Peyer's patch (tissue), 4 donors: ENCODE results near the gene CNTNAP5.

Experiments used
- POLR2A ChIP-seq, 2 donors: fragments of 450-650 bp; IDR thresholded peaks; one replicate each; pipeline ENCODE4 v1.5.1; 2017; ENCODE audit warnings: antibody characterized with exemption in 2 of 2, mild to moderate bottlenecking in 2 of 2, moderate library complexity in 2 of 2
- TF ChIP-seq, protein P1 (sequence below), 6 experiments: fragments of 450-650 bp in 4 of 6; fragments of 200-600 bp in 2 of 6; sonication (generic) in 1 of 6; IDR thresholded peaks; one replicate each; pipeline ENCODE4 v1.5.1; 2017 to 2019; ENCODE audit warnings: antibody characterized with exemption in 6 of 6, mild to moderate bottlenecking in 3 of 6, moderate library complexity in 1 of 6

DNA sequence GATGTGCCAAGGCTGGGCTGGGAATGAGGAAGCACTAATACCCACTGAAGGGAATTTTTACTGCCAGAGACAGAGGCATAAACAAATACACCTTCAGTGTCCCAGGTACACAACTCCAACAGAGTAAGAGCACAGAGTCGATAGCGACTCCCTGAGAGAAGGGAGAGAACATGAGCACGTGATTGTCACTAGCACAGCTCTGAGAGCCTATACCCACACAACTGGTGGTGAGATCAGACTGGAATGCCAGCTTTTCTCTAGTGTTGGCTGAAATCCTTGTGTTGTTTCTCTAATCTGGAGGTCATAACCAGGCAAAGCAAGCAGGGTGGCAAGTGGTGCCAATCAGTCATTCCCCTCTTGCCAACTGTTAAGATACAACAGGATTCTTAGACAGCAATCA lies 377.2 kb downstream of the CNTNAP5 start:
- TF ChIP-seq, protein P1, sequence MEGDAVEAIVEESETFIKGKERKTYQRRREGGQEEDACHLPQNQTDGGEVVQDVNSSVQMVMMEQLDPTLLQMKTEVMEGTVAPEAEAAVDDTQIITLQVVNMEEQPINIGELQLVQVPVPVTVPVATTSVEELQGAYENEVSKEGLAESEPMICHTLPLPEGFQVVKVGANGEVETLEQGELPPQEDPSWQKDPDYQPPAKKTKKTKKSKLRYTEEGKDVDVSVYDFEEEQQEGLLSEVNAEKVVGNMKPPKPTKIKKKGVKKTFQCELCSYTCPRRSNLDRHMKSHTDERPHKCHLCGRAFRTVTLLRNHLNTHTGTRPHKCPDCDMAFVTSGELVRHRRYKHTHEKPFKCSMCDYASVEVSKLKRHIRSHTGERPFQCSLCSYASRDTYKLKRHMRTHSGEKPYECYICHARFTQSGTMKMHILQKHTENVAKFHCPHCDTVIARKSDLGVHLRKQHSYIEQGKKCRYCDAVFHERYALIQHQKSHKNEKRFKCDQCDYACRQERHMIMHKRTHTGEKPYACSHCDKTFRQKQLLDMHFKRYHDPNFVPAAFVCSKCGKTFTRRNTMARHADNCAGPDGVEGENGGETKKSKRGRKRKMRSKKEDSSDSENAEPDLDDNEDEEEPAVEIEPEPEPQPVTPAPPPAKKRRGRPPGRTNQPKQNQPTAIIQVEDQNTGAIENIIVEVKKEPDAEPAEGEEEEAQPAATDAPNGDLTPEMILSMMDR (IDR thresholded peaks at IDR 0.05): no peak
- no peak for TF ChIP-seq POLR2A (IDR thresholded peaks at IDR 0.05)
